ENCODE measurements around the gene STAT2.
"Not testable (repeated sequence)": the region's sequence is repeated elsewhere in the genome, so short reads cannot be mapped to it uniquely, and the experiment has no call there.

STAT2 gene

DNA sequence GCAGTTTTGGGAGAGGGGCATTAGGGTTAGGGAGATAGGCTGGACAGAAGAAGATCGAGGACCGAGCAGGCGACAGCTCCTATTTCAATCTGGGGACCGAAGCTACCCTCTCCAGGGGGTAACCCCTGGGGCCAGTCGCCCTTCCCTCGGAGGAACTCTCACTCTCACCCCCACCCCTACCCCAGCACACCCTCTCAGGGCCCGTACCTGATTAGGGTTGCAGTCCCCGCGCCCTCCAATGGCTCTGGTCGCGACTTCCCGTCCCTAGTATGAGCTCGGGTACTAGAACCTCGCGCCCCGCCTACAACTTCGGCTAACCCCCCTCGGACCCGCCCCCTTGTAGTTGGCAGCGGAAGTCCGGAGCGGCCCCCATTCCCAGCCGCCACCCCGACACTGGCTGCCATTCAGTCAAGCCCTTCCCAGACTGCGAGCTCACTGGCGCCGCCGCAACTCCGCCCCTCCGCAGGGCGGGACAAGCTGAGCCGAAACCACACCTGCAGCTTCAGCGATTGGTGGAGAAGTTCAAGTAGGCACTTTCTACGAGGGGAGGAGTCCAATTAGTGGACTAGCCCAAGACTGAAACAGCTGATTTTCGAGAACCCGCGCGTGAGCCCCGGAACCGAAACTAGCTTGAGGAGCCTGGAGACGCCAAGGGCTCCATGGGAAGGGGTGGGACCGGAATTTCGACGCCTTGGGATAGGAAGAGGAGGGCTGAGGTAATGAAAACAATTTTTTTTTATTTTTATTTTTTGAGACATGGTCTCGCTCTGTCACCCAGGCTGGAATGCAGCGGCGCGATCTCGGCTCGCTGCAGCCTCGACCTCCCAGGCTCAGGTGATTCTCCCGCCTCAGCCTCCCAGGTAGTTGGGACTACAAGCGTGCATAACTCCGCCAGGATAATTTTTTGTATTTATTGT is at the start of gene STAT2:
Gene STAT2 (minus strand): TSS at position 257 of the 917 bp plus-strand sequence. CDS start 3,536 bp downstream, outside the sequence.
- peak; percentile 99 for DNase-seq

DNA sequence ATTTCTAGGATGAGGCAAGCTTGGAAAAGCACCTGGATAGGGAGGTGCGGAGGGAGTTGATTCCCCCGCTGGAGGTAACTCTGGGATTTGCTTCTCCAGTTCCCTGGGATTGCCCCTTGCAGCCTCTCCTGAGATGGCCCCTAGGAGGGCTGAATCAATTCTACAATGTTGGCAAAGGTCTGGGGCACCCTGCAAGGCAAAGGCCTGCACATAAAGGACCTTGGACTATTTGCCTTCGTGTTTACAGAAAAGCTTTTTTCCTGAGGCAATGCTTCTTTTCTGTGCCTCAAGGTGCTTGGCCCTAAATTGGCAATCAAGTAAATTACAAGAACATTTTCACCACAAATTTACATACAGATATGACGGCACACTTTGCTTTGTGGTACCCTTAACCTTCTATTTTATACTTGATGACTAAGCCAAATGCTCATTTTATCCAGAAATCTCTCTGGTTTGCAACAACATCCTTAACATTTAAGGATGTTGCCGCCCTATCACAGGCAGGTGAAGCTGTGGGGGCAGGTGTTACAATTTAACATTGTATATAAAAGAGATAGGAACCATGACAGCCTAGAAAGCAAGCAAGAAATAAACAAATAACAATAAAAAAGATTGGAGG is 49.0 kb upstream of the STAT2 start:
- no peak for DNase-seq

GRCh38 chr12:56404227-56404626 is 44.3 kb upstream of the STAT2 start:
- not testable (repeated sequence) for DNase-seq

GRCh38 chr12:56401612-56402011 is 41.7 kb upstream of the STAT2 start:
- not testable (repeated sequence) for DNase-seq

DNA sequence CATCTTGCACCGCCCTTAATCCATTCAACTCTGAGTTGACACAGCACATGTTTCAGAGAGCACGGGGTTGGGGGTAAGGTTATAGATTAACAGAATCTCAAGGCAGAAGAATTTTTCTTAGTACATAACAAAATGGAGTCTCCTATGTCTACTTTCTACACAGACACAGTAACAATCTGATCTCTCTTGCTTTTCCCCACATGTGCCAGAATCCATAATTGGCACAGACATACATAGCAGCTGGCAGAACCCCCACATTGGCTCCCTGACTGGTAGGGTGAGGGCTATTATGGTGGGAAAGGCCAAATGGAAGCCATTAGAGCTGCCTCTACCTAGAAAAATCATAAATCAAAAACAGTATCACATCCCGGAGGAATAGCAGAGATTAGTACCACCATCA is 41.2 kb upstream of the STAT2 start:
- not testable (repeated sequence) for DNase-seq

GRCh38 chr12:56399466-56399865 is 39.6 kb upstream of the STAT2 start:
- DNase-seq = not testable (repeated sequence)

GRCh38 chr12:56398324-56398723 is 38.4 kb upstream of the STAT2 start:
- DNase-seq = no peak

GRCh38 chr12:56392331-56392730 is 32.4 kb upstream of the STAT2 start:
- no peak for DNase-seq

- no peak for DNase-seq
These were observed 31.8 kb upstream of the STAT2 start for GRCh38 chr12:56391721-56392120.

DNA sequence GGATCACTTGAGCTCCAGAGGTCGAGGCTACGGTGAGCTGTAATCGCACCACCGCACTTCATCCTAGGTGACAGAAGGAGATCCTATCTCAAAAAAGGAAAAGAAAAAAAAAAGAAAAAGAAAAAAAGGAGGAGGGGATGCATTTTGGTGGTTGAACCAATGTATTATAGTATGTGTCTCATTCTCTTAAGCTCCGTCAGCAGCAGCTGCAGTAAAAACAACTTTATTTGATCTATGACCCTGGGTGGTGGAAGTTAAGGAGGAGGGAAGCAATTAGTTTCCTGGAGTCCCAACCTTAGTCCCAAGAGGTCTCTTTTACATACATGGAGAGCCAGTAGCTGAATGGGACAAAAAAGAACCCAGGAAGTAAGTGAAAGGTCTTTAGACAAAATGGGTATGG is 29.5 kb upstream of the STAT2 start:
- DNase-seq = no peak

DNA sequence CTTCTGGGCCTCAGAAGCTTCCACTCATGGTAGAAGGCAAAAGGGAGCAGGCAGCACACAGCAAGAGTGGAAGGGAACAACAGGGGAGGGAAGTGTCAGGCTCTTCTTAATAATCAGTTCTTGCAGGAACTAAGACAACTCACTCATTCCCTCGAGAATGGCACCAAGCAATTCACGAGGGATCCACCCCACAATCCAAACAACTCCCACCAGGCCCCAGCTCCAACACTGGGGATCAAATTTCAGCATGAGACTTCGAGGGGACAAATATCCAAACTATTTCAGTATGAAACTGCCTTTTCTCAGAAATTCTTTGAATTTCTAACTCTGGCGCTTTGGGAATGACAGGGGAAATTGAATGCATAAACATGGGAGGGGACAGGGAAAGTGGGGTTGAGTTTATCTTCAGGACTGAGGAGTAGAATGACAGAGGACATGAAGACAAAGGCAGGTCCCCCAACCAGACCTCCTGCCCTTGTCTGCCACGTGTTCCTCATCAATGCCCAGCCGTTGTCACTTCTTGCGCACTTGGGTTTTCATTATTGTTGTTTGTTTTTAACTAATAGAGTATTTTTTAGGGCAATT is 27.3 kb upstream of the STAT2 start:
- DNase-seq = no peak

DNA sequence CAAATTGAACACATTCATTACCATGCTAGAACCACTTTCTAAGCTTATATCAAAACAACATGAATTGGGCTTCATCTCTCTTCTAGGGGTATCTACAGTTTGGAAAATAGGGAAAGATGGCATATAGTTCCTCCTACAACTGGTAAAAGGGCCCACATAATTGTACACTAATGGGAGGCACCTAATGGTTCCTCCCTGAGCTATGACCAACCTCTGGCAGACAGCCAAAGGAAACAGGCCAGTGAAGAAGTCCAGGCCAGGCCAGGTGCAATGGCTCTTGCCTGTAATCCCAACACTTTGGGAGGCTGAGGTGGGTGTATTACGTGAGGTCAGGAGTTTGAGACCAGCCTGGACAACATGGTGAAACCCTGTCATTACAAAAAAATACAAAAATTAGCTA is 26.0 kb upstream of the STAT2 start:
- DNase-seq = no peak

GRCh38 chr12:56382611-56383010 is 22.7 kb upstream of the STAT2 start:
- DNase-seq = no peak

GRCh38 chr12:56377989-56378316 is 18.0 kb upstream of the STAT2 start:
- DNase-seq = no peak

GRCh38 chr12:56377310-56377988 is 17.5 kb upstream of the STAT2 start:
- no peak for DNase-seq

DNA sequence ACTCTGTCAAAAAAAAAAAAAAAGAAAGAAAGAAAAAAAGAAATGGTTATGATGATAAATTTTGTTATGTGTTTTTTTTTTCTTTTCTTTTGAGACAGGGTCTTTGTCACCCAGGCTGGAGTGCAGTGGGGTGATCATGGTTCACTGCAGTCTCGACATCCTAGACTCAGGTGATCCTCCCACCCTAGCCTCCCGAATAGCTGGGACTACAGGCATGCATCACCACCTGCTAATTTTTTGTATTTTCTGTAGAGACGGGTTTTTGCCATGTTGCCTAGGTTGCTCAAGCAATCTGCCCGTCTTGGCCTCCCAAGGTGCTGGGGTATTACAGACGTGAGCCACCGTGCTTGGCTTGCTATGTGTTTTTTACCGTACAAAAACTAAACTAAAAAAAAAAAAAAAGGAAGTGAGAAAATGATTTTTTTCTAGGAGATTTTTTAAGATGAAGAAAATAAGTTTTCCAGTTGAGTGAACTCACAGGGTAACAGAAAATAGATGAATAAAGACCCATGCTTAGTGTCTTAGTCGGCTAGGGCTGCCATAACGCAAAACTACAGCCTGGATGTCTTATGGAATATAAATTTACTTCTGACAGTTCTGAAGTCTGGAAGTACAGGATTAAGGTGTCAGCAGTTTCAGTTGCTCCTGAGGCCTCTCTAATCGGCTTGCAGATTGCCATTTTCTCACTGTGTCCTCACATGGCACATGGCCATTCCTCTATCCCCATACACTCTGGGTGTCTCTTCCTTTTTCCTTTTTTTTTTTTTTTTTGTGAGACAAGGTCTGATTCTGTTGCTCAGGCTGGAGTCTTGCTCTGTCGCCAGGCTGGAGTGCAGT is 15.9 kb upstream of the STAT2 start:
- no peak for DNase-seq

DNA sequence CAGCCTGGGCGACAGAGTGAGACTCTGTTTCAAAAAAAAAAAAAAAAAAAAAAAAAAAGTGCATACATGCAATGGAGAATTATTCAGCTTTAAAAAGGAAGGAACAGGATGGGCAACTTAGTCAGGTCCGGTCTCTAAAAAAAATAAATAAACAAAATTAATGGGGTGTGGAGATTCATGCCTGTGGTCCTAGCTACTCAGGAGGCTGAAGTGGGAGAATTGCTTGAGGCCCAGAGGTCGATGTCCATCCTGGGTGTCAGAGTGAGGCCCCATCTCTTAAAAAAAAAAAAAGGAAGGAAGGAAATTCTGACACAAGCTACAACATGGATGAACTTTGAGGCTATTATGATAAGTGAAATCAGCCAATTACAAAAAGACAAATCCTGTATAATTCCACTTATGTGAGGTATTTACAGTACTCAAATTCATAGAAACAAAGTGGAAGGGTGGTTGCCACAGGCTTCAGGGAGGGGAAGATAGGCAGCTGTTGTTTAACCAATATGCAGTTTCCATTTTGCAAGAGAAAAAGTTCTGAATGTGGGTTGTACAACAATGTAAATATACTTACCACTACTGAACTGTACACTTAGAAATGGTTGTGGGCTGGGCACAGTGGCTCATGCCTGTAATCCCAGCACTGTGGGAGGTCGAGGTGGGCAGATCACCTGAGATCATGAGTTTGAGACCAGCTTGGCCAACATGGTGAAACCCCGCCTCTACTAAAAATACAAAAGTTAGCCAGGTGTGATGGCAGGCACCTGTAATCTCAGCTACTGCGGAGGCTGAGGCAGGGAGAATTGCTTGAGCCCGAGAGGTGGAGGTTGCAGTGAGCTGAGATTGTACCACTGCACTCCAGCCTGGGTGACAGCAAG is 15.1 kb upstream of the STAT2 start:
- no peak for DNase-seq

DNA sequence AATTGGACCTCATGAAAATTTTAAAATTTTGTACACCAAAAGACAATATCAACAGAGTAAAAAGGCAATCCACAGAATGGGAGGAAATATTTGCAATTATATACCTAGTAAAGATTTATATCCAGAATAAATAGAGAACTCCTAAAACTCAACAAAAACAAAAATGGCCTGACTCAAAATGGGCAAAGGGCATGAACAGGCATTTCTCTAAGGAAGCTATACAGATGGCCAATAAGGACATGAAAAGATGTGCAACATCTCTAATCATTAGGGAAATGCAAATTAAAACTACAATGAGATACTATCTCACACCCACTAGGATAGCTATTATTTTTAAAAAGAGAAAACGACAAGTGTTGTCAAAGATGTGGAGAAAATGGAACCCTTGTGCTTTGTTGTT is 13.6 kb upstream of the STAT2 start:
- DNase-seq = no peak

GRCh38 chr12:56366948-56367347 is 7.0 kb upstream of the STAT2 start:
- DNase-seq = no peak

DNA sequence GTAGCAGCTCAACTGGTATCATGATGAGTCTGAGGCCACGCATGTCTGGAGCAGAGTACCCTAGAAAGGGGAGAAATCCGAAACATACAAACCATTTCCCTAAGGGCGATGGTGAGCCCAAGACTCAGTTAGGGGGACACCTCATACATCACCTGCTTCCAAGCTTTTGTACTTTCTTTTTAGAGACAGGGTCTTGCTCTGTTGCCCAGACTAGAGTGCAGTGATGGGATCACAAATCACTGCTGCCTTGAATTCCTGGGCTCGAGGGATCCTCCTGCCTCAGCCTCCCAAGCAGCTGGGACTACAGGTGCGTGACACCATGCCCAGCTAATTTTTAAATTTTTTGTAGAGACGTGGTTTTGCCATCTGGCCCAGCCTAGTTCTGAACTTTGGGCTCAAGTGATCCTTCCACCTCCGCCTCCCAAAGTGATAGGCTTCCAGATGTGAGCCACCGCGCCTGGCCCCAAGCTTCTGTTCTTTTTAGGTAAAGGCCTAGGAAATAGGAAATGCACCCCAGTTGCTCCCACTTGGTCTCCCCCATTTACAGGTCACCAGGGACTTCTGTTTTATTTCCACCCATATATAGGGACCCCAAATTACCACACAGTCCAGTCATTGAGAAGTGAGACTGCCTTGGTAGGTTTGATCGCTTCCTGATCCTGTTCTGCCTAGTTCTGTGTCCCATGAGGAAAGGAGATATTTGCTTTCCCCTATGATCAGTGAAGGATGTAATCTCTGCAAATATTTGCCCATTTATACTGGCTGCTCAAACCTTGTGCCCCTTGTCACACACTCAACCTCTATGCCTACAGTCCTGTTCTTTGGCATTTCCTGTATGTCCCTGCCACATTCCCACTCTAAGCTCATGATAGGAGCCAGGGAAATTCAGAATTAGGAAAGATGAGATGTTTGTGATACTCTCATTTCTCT is 2.5 kb upstream of the STAT2 start, which contains the start of gene APOF:
Gene APOF (minus strand): TSS at position 728 of the 930 bp plus-strand sequence. CDS start 112 bp downstream, at position 616.
- no peak for DNase-seq

All from activated CD8-positive, alpha-beta memory T cell treated with anti-CD3 and anti-CD28 coated beads for 24 hours (primary cell).